B cell (primary cell): ENCODE data around the gene SFXN3.

Source experiments
- CTCF ChIP-seq: fragments of 200-600 bp; IDR thresholded peaks from one replicate; pipeline ENCODE4 v1.8.0; 2022; ENCODE audit warnings: antibody characterized with exemption, mild to moderate bottlenecking
- EZH2 ChIP-seq: IDR thresholded peaks from 2 replicates; pipeline ENCODE4 v1.6.1; 2012; ENCODE audit warnings: borderline replicate concordance, low read depth, mild to moderate bottlenecking, moderate library complexity, low read length; ENCODE audit not compliant: insufficient read depth, poor library complexity, severe bottlenecking

GRCh38 chr10:101071885-101072433 is 40.9 kb downstream of the SFXN3 start:
- TF ChIP-seq CTCF (no peak), EZH2 (no peak)
